ENCODE measurements around the gene TRPM8.

The TRPM8 gene

GRCh38 chr2:233982421-233983121 is 65.4 kb downstream of the TRPM8 start:
- Mint-ChIP-seq H3K9me3 (no peaks in the 10 kb centered on the region), H3K4me1 (peaks cover 45% of the 10 kb centered on the region), H3K4me3 (no peak overlapping the region), H3K36me3 (ENCODE audit: insufficient read depth) (no peaks in the 10 kb centered on the region), H3K27ac (ENCODE audit: low read depth) (no peak overlapping the region), H3K27me3 (no peaks in the 10 kb centered on the region)
- DNase-seq (ENCODE audit: low spot score in 2 of 2) (no peak), ATAC-seq (replicated peaks; ENCODE audit: extremely low read depth, poor library complexity, severe bottlenecking) (no peak)

DNA sequence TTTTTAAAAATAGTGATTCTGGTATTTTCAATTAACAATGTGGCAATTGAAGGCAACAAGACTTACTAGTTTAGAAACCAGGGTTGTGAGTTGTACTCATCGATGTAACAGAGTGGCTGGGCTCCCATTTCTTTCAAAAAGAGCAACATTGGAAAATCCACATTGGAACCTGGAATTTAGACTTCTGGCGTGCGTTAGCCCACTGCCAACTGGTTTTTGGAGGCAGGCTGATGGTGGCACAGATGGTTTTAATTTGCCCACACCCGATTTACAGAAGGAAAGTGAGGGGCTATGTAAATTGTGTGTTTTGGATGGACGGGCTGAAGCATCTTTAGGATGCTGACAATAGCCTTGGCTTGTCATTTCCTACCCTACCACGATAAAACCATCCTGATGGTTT is 66.3 kb downstream of the TRPM8 start:
- H3K4me1 Mint-ChIP-seq = peaks cover 45% of the 10 kb centered on the region
- ATAC-seq (replicated peaks; ENCODE audit: extremely low read depth, poor library complexity, severe bottlenecking) = no peak
- H3K4me3 Mint-ChIP-seq = no peak overlapping the region
- peaks cover 8% of the 10 kb centered on the region for H3K9me3 Mint-ChIP-seq
- no peak overlapping the region for H3K27ac Mint-ChIP-seq (ENCODE audit: low read depth)
- no peak for DNase-seq (ENCODE audit: low spot score in 2 of 2)
- no peaks in the 10 kb centered on the region for H3K27me3 Mint-ChIP-seq
- H3K36me3 Mint-ChIP-seq (ENCODE audit: insufficient read depth) = no peaks in the 10 kb centered on the region

DNA sequence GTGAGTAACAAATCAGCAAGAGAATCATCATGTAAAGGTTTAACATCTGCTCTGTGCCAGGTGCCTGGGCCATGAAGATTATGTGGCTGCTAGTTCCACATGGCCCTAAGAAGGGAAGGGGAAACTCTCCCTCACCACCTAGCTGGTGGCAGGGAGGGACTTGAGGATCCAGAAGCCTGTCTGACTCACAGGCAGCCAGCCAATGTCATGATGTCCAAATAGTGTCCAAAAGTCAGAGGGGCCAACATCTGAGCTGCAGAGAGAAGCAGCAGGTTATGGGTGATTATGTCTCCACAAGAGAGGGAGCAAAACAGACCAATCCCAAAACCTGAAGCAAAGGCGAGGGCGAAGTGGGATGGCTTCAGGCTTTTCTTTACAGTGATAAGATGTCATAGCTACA is 71.4 kb downstream of the TRPM8 start:
- ATAC-seq (replicated peaks; ENCODE audit: extremely low read depth, poor library complexity, severe bottlenecking) = no peak
- Mint-ChIP-seq H3K4me1 (peaks cover 61% of the 10 kb centered on the region), H3K36me3 (ENCODE audit: insufficient read depth) (peaks cover 2% of the 10 kb centered on the region), H3K4me3 (no peak overlapping the region), H3K27ac (ENCODE audit: low read depth) (no peak overlapping the region), H3K27me3 (no peaks in the 10 kb centered on the region), H3K9me3 (peaks cover 14% of the 10 kb centered on the region)
- no peak for DNase-seq (ENCODE audit: low spot score in 2 of 2)

DNA sequence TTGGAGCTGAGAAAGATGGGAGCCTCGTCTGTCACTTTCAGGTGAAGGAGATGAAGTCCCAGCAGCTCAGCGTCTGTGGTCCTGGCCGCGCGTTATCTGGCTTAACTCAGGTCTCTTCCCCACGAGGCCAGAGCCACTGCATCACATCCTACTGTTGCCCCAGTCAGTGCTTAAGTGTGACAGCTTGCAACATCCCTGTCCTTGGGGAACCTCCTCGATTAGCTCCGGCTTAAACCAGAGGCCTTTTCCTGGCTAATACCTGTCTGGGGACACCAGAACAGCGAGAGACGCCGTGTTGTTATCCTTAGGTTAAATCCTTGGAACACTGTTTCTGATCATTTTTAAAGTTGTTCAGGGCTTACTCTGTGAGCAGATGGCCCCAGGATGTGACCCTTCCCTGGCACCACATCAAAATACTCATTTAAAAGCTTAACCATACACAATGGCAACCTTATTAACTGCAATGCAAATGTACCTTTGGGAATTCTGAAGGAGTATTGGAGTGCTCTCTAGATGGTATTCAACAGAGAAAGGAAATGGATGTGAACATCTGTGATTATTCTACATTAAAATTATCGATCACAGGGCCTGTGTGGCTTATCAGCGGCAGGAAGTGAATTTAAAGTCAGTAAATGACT is 72.2 kb downstream of the TRPM8 start:
- peak overlapping the region; percentile 23 for H3K4me3 Mint-ChIP-seq
- DNase-seq (ENCODE audit: low spot score in 2 of 2) (no peak), ATAC-seq (replicated peaks; ENCODE audit: extremely low read depth, poor library complexity, severe bottlenecking) (no peak)
- peaks cover 61% of the 10 kb centered on the region for H3K4me1 Mint-ChIP-seq
- H3K36me3 Mint-ChIP-seq (ENCODE audit: insufficient read depth) = peaks cover 2% of the 10 kb centered on the region
- H3K27me3 Mint-ChIP-seq = no peaks in the 10 kb centered on the region
- H3K27ac Mint-ChIP-seq (ENCODE audit: low read depth) = peak overlapping the region; percentile 2
- peaks cover 14% of the 10 kb centered on the region for H3K9me3 Mint-ChIP-seq

DNA sequence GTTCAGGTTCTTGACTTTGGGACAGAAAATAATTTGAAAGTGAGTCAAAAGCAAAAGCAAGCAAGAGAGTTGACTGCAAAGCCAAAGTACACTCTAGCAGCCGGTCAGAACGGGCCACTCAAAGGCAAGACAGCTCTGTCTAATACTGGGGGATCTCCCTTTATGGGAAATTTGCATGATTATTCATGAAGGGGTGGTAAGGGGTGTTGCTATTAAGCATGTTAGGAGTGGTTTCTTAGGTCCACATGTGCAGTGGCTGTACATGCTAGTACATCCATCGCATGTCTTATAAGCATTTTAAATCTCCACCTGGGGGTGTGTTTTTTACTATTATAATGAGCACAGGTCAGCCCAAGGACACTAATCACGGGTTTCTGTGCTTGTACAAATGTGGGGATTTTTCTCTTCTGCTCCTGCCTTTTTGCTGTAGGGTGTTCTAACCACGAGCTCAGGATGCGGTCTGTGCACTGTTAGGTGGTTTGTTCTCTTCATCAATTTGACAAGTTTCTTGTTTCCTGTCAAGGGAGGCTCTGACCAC is 73.2 kb downstream of the TRPM8 start:
- peaks cover 2% of the 10 kb centered on the region for H3K36me3 Mint-ChIP-seq (ENCODE audit: insufficient read depth)
- peak overlapping the region; percentile 2 for H3K27ac Mint-ChIP-seq (ENCODE audit: low read depth)
- H3K9me3 Mint-ChIP-seq = peaks cover 14% of the 10 kb centered on the region
- peak; percentile 44 to 78 for DNase-seq (ENCODE audit: low spot score in 2 of 2)
- H3K4me3 Mint-ChIP-seq = peak overlapping the region; percentile 23
- peak; percentile 89 for ATAC-seq (replicated peaks; ENCODE audit: extremely low read depth, poor library complexity, severe bottlenecking)
- H3K4me1 Mint-ChIP-seq = peaks cover 55% of the 10 kb centered on the region
- H3K27me3 Mint-ChIP-seq = no peaks in the 10 kb centered on the region

- H3K4me3 Mint-ChIP-seq = peak overlapping the region; percentile 23
- H3K27ac Mint-ChIP-seq (ENCODE audit: low read depth) = peak overlapping the region; percentile 2
- no peak for ATAC-seq (replicated peaks; ENCODE audit: extremely low read depth, poor library complexity, severe bottlenecking)
- no peaks in the 10 kb centered on the region for H3K27me3 Mint-ChIP-seq
- peaks cover 2% of the 10 kb centered on the region for H3K36me3 Mint-ChIP-seq (ENCODE audit: insufficient read depth)
- peaks cover 14% of the 10 kb centered on the region for H3K9me3 Mint-ChIP-seq
- DNase-seq (ENCODE audit: low spot score in 2 of 2) = no peak
- peaks cover 53% of the 10 kb centered on the region for H3K4me1 Mint-ChIP-seq
Measured at GRCh38 chr2:233991196-233991595, 74.0 kb downstream of the TRPM8 start.

DNA sequence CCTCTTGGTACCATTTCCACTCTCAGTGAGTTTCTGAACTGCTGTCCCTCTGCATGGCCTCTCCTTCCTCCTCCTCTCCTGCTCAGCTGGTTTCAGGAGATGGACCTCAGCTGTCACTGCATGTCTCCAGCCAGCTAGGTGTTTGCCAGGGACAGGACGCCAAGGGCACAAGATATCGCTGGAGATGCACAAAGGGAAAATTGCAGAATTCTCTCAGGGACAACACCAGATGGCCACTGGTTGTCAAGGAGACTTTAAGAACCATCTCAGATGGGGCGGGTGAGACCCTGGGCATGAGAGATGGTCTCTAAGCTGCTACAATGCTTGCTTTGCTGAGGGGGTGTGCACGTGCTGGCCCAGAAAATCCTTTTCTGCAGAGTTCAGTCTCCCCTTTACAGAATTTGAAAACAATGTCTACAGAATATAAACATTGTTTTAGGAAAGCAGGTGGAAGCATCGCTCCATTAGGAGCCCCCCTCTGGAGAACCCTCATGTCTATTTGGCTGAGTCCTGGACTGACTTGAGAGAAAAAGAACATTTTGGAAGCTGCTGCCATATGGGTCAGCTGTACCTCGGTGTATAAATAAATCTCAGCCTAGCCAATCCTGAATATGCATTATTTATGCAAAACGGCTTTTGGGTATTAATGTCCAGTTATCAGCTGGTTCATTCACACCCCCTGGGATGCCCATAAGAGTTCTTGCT is 75.5 kb downstream of the TRPM8 start:
- peaks cover 61% of the 10 kb centered on the region for H3K4me1 Mint-ChIP-seq
- H3K27ac Mint-ChIP-seq (ENCODE audit: low read depth) = no peak overlapping the region
- H3K9me3 Mint-ChIP-seq = peaks cover 14% of the 10 kb centered on the region
- no peaks in the 10 kb centered on the region for H3K27me3 Mint-ChIP-seq
- no peak overlapping the region for H3K4me3 Mint-ChIP-seq
- ATAC-seq (replicated peaks; ENCODE audit: extremely low read depth, poor library complexity, severe bottlenecking) (no peak), DNase-seq (ENCODE audit: low spot score in 2 of 2) (no peak)
- H3K36me3 Mint-ChIP-seq (ENCODE audit: insufficient read depth) = peaks cover 2% of the 10 kb centered on the region

GRCh38 chr2:233993461-233993860 is 76.3 kb downstream of the TRPM8 start:
- no peak for ATAC-seq (replicated peaks; ENCODE audit: extremely low read depth, poor library complexity, severe bottlenecking)
- H3K9me3 Mint-ChIP-seq = peaks cover 6% of the 10 kb centered on the region
- H3K4me1 Mint-ChIP-seq = peaks cover 57% of the 10 kb centered on the region
- H3K36me3 Mint-ChIP-seq (ENCODE audit: insufficient read depth) = peaks cover 2% of the 10 kb centered on the region
- H3K27ac Mint-ChIP-seq (ENCODE audit: low read depth) = no peak overlapping the region
- no peak overlapping the region for H3K4me3 Mint-ChIP-seq
- no peaks in the 10 kb centered on the region for H3K27me3 Mint-ChIP-seq
- no peak for DNase-seq (ENCODE audit: low spot score in 2 of 2)

GRCh38 chr2:233994151-233994550 is 77.0 kb downstream of the TRPM8 start:
- Mint-ChIP-seq H3K27ac (ENCODE audit: low read depth) (no peak overlapping the region), H3K4me1 (peaks cover 50% of the 10 kb centered on the region), H3K9me3 (peaks cover 6% of the 10 kb centered on the region), H3K4me3 (no peak overlapping the region), H3K36me3 (ENCODE audit: insufficient read depth) (peaks cover 2% of the 10 kb centered on the region), H3K27me3 (no peaks in the 10 kb centered on the region)
- DNase-seq (ENCODE audit: low spot score in 2 of 2) = no peak
- ATAC-seq (replicated peaks; ENCODE audit: extremely low read depth, poor library complexity, severe bottlenecking) = no peak

- Mint-ChIP-seq H3K36me3 (ENCODE audit: insufficient read depth) (no peaks in the 10 kb centered on the region), H3K27me3 (no peaks in the 10 kb centered on the region), H3K4me1 (peaks cover 34% of the 10 kb centered on the region), H3K9me3 (no peaks in the 10 kb centered on the region), H3K27ac (ENCODE audit: low read depth) (no peak overlapping the region), H3K4me3 (no peak overlapping the region)
- ATAC-seq (replicated peaks; ENCODE audit: extremely low read depth, poor library complexity, severe bottlenecking) (no peak), DNase-seq (ENCODE audit: low spot score in 2 of 2) (no peak)
Measured at GRCh38 chr2:233996000-233996399, 78.8 kb downstream of the TRPM8 start.

DNA sequence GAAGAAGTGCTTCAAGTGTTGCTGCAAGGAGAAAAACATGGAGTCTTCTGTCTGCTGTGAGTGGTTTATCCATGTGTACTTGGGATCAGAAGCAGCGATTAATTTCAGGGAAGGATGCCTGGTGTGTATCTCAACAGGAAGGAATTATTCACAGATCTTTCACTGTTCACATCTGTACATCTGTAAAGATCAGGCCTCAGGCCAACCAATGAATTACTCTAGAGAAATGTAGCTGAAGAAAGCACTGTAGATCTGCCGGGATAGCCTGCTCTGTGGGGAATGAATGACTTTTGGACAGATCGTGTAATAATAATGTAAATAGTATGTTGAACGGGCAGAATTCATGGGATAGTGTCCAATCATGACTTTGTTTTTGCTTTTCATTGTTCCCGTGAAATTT is 79.3 kb downstream of the TRPM8 start:
- no peaks in the 10 kb centered on the region for H3K36me3 Mint-ChIP-seq (ENCODE audit: insufficient read depth)
- DNase-seq (ENCODE audit: low spot score in 2 of 2) (no peak), ATAC-seq (replicated peaks; ENCODE audit: extremely low read depth, poor library complexity, severe bottlenecking) (no peak)
- no peak overlapping the region for H3K27ac Mint-ChIP-seq (ENCODE audit: low read depth)
- no peak overlapping the region for H3K4me3 Mint-ChIP-seq
- peaks cover 34% of the 10 kb centered on the region for H3K4me1 Mint-ChIP-seq
- H3K9me3 Mint-ChIP-seq = no peaks in the 10 kb centered on the region
- H3K27me3 Mint-ChIP-seq = no peaks in the 10 kb centered on the region

DNA sequence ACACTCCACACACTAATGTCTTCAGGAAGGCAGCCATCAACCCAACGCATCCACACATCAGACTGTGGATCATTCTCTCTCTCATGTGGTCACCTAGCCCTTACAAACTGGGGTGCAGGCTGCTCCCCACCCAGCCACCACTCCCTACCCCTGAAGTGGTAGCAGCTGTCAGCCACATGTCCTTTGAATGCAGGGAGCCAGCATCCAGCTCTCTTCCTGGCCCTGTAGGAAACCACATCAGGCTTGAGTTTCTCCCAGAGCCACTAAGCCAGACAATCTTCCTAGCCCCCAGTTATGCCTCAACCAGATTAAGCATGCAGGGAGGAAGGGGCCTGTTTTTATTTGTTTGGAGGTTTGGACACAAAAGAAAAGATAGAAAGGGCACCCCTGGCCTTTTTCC is 80.5 kb downstream of the TRPM8 start:
- Mint-ChIP-seq H3K27me3 (no peaks in the 10 kb centered on the region), H3K4me3 (no peak overlapping the region), H3K9me3 (no peaks in the 10 kb centered on the region), H3K4me1 (peaks cover 34% of the 10 kb centered on the region), H3K36me3 (ENCODE audit: insufficient read depth) (no peaks in the 10 kb centered on the region), H3K27ac (ENCODE audit: low read depth) (peak overlapping the region; percentile 41)
- ATAC-seq (replicated peaks; ENCODE audit: extremely low read depth, poor library complexity, severe bottlenecking) = no peak
- no peak for DNase-seq (ENCODE audit: low spot score in 2 of 2)

- Mint-ChIP-seq H3K27ac (ENCODE audit: low read depth) (no peak overlapping the region), H3K4me3 (no peak overlapping the region), H3K36me3 (ENCODE audit: insufficient read depth) (no peaks in the 10 kb centered on the region), H3K9me3 (no peaks in the 10 kb centered on the region), H3K27me3 (no peaks in the 10 kb centered on the region), H3K4me1 (peaks cover 43% of the 10 kb centered on the region)
- DNase-seq (ENCODE audit: low spot score in 2 of 2) (no peak), ATAC-seq (replicated peaks; ENCODE audit: extremely low read depth, poor library complexity, severe bottlenecking) (no peak)
Measured at GRCh38 chr2:233999182-233999581, 82.0 kb downstream of the TRPM8 start.

Data from central memory CD8-positive, alpha-beta T cell (primary cell).